ENCODE data around the gene CHRM4. TPM values are rescaled to one million over a fixed set of nuclear protein-coding genes. Genes with fewer than 3 reads are reported as not detected.

CHRM4 gene
- total RNA-seq, 1 experiment from 2014 or later: not detected

Small RNA genes lying within 50 kb of the gene (small RNA-seq; reads per million reads assigned to genes)
- 0.16 reads per million for gene MIR4688

Other genes with a start within 250 kb of the CHRM4 start
- gene CREB3L1, start 114.1 kb downstream of the CHRM4 start, total RNA-seq (2014; rRNA removed; shearing (Covaris generic); ENCODE audit: low replicate concordance): not detected in 2 replicates
- 59.4 and 106 TPM in 2 replicates for gene DGKZ, start 44.3 kb downstream of the CHRM4 start, total RNA-seq (2014; rRNA removed; shearing (Covaris generic); ENCODE audit: low replicate concordance)
- gene MDK, start 10.1 kb downstream of the CHRM4 start, total RNA-seq (2014; rRNA removed; shearing (Covaris generic); ENCODE audit: low replicate concordance): 6.9 and 21.9 TPM in 2 replicates
- 26.2 and 30.3 TPM in 2 replicates for gene AMBRA1, start 202.2 kb upstream of the CHRM4 start, total RNA-seq (2014; rRNA removed; shearing (Covaris generic); ENCODE audit: low replicate concordance)
- gene HARBI1, start 225.5 kb upstream of the CHRM4 start, total RNA-seq (2014; rRNA removed; shearing (Covaris generic); ENCODE audit: low replicate concordance): 3.8 and 4.0 TPM in 2 replicates
- 77.4 and 79.2 TPM in 2 replicates for gene ATG13, start 225.8 kb upstream of the CHRM4 start, total RNA-seq (2014; rRNA removed; shearing (Covaris generic); ENCODE audit: low replicate concordance)